A549 (cell line): ENCODE measurements around the gene CEP83. TPM values are rescaled to one million over a fixed set of nuclear protein-coding genes. Genes with fewer than 3 reads are reported as not detected.

Experiments used
- ATAC-seq, 2 experiments: fragments of 200-7000 bp in 1 of 2; fragments of >200 bp in 1 of 2; cut with Nextera tagmentation in 1 of 2; cut with Tn5 transposase in 1 of 2; 3 replicates each; pipeline versions ENCODE4 v1.8.0 to v1.9.1; 2018 to 2020; ENCODE audit warnings: mild to moderate bottlenecking in 1 of 2, moderate library complexity in 1 of 2
- CTCF ChIA-PET: fragments of 300-600 bp; sonication (Branson Sonifier 250); formaldehyde crosslinking; extraction: SDS; loops from one replicate; lab custom pipeline; 2021; ENCODE audit warnings: antibody characterized with exemption, inconsistent platforms; lab: Yijun Ruan, JAX
- POLR2A ChIA-PET: fragments of 350-600 bp; formaldehyde crosslinking; extraction: SDS; loops from one replicate; lab custom pipeline; 2021; ENCODE audit warnings: antibody characterized with exemption, inconsistent platforms; lab: Yijun Ruan, JAX
- DNase-seq, 2 experiments: peaks; one replicate each; pipeline versions ENCODE4 v3.0.0 to v3.0.0-alpha.2; 2011 to 2016; ENCODE audit warnings: low read depth in 1 of 2, low spot score in 1 of 2
- FAIRE-seq: peaks from 2 replicates; lab custom pipeline; 2011; peaks lifted over from hg19 to GRCh38; lab: Jason Lieb, UNC
- H3K27ac ChIP-seq, 2 experiments: fragments of >200 bp; sonication (Bioruptor Twin); formaldehyde crosslinking; 3 replicates each; pipeline ENCODE4 v1.5.1; 2016 to 2017
- H3K4me1 ChIP-seq: fragments of >200 bp; sonication (Bioruptor Twin); formaldehyde crosslinking; 3 replicates; pipeline ENCODE4 v1.6.1; 2016
- H3K4me2 ChIP-seq: fragments of >200 bp; sonication (Bioruptor Twin); formaldehyde crosslinking; 3 replicates; pipeline ENCODE4 v1.6.1; 2016
- H3K4me3 ChIP-seq: fragments of >200 bp; sonication (Bioruptor Twin); formaldehyde crosslinking; 3 replicates; pipeline ENCODE4 v1.5.1; 2016
- H3K9me3 ChIP-seq: fragments of >200 bp; sonication (Bioruptor Twin); formaldehyde crosslinking; 3 replicates; pipeline ENCODE4 v1.6.1; 2016
- ATOH8 ChIP-seq: fragments of 250-450 bp; sonication (Bioruptor Pico); IDR thresholded peaks from 2 replicates; pipeline ENCODE4 v1.5.0; 2020; ENCODE audit warnings: low read depth, mild to moderate bottlenecking, moderate library complexity
- CBX2 ChIP-seq: fragments of 200-600 bp; sonication (generic); IDR thresholded peaks from 2 replicates; pipeline ENCODE4 v1.6.1; 2016; ENCODE audit warnings: low read depth, mild to moderate bottlenecking, borderline replicate concordance
- CEBPB ChIP-seq, 2 experiments: fragments of >200 bp in 1 of 2; sonication (Bioruptor Twin) in 1 of 2; formaldehyde crosslinking in 1 of 2; IDR thresholded peaks; 2 replicates each; pipeline ENCODE4 v1.6.1; 2012 to 2016
- E2F6 ChIP-seq: IDR thresholded peaks from 2 replicates; pipeline ENCODE4 v1.6.1; 2012; ENCODE audit warnings: low read depth, borderline replicate concordance
- ELK1 ChIP-seq: fragments of 150-350 bp; IDR thresholded peaks from 2 replicates; pipeline ENCODE4 v1.6.1; 2014; ENCODE audit warnings: low read depth, mild to moderate bottlenecking, low read length
- EP300 ChIP-seq, 2 experiments: fragments of >200 bp; sonication (Bioruptor Twin); formaldehyde crosslinking; IDR thresholded peaks; 2 replicates in 1 of 2; 3 replicates in 1 of 2; pipeline ENCODE4 v1.6.1; 2016 to 2017
- FOSB ChIP-seq: fragments of 250-450 bp; sonication (Bioruptor Pico); IDR thresholded peaks from 2 replicates; pipeline ENCODE4 v1.5.0; 2020; ENCODE audit warnings: mild to moderate bottlenecking, moderate library complexity
- HDAC2 ChIP-seq: fragments of 200-600 bp; sonication (generic); IDR thresholded peaks from 2 replicates; pipeline ENCODE4 v1.6.1; 2016
- HES2 ChIP-seq: fragments of >200 bp; sonication (Bioruptor Twin); formaldehyde crosslinking; IDR thresholded peaks from 2 replicates; pipeline ENCODE4 v1.6.1; 2016
- HOXB13 ChIP-seq: fragments of 250-450 bp; sonication (Bioruptor Pico); IDR thresholded peaks from 2 replicates; pipeline ENCODE4 v1.5.0; 2020; ENCODE audit warnings: low read depth, mild to moderate bottlenecking, moderate library complexity
- JUN ChIP-seq, 2 experiments: fragments of >200 bp; sonication (Bioruptor Twin); formaldehyde crosslinking; IDR thresholded peaks; 2 replicates in 1 of 2; 3 replicates in 1 of 2; pipeline ENCODE4 v1.6.1; 2016 to 2017
- KDM1A ChIP-seq: fragments of 200-600 bp; sonication (generic); IDR thresholded peaks from 2 replicates; pipeline ENCODE4 v1.6.1; 2016; ENCODE audit warnings: low read depth, mild to moderate bottlenecking
- KDM5A ChIP-seq: fragments of 200-600 bp; sonication (generic); IDR thresholded peaks from 2 replicates; pipeline ENCODE4 v1.6.1; 2016; ENCODE audit warnings: antibody characterized with exemption, mild to moderate bottlenecking
- MAFK ChIP-seq: fragments of 450-650 bp; IDR thresholded peaks from 2 replicates; pipeline ENCODE4 v1.6.1; 2014; ENCODE audit not compliant: partially characterized antibody
- MYC ChIP-seq: IDR thresholded peaks from 2 replicates; pipeline ENCODE4 v1.6.1; 2012; ENCODE audit warnings: mild to moderate bottlenecking, inconsistent platforms, low read length, improper control_type of control experiment, borderline replicate concordance
- NFE2L2 ChIP-seq: fragments of 150-350 bp; conservative IDR thresholded peaks from 2 replicates; pipeline ENCODE4 v1.6.1; 2014; ENCODE audit warnings: low read length
- NPAS2 ChIP-seq: fragments of 250-450 bp; sonication (Bioruptor Pico); IDR thresholded peaks from 2 replicates; pipeline ENCODE4 v1.8.0; 2022; ENCODE audit warnings: mild to moderate bottlenecking, moderate library complexity, borderline replicate concordance
- NR3C1 ChIP-seq: fragments of >200 bp; sonication (Bioruptor Twin); formaldehyde crosslinking; IDR thresholded peaks from 3 replicates; pipeline ENCODE4 v1.6.1; 2017
- PBX3 ChIP-seq: IDR thresholded peaks from 2 replicates; pipeline ENCODE4 v1.6.1; 2012
- PHF8 ChIP-seq: fragments of 200-600 bp; sonication (generic); IDR thresholded peaks from 2 replicates; pipeline ENCODE4 v1.6.1; 2016; ENCODE audit warnings: low read depth, mild to moderate bottlenecking, antibody characterized with exemption, moderate library complexity, borderline replicate concordance
- POLR2AphosphoS2 ChIP-seq: conservative IDR thresholded peaks from 2 replicates; pipeline ENCODE4 v1.6.1; 2012; ENCODE audit warnings: low read length, improper control_type of control experiment, inconsistent platforms
- RARB ChIP-seq: fragments of 250-450 bp; sonication (Bioruptor Pico); IDR thresholded peaks from 2 replicates; pipeline ENCODE4 v1.8.0; 2021; ENCODE audit warnings: mild to moderate bottlenecking, moderate library complexity
- RNF2 ChIP-seq: fragments of 200-600 bp; sonication (generic); IDR thresholded peaks from 2 replicates; pipeline ENCODE4 v1.6.1; 2016; ENCODE audit warnings: low read depth, mild to moderate bottlenecking, antibody characterized with exemption, moderate library complexity, borderline replicate concordance
- SREBF2 ChIP-seq: fragments of 450-650 bp; IDR thresholded peaks from 2 replicates; pipeline ENCODE4 v1.6.1; 2014; ENCODE audit warnings: mild to moderate bottlenecking, moderate library complexity
- USF2 ChIP-seq: fragments of 450-650 bp; IDR thresholded peaks from 2 replicates; pipeline ENCODE4 v1.6.1; 2014; ENCODE audit warnings: antibody characterized with exemption
- ZNF302 ChIP-seq: fragments of 250-450 bp; sonication (Bioruptor Pico); IDR thresholded peaks from 2 replicates; pipeline ENCODE4 v1.9.0; 2021; ENCODE audit warnings: inconsistent platforms, mild to moderate bottlenecking, moderate library complexity
- ZSCAN20 ChIP-seq: fragments of 250-450 bp; sonication (Bioruptor Pico); IDR thresholded peaks from 2 replicates; pipeline ENCODE4 v1.8.0; 2022; ENCODE audit warnings: mild to moderate bottlenecking, moderate library complexity
- WGBS: methylation state at CpG from one replicate; pipeline ENCODE4 v1.1.6; 2017; ENCODE audit errors: missing lambda C conversion rate; 5-methylcytosine and 5-hydroxymethylcytosine counted together
- polyA plus RNA-seq, 4 experiments: library from polyadenylated mRNA; depleted of rRNA in 3 of 4; stranded (reverse); fragments of >200 nt; fragmentation: RNase III in 1 of 4; extraction: RNeasy Plus Mini Kit Qiagen cat#74134 plus additional on column Dnase treatment in 1 of 4; gene quantifications; 2 replicates in 3 of 4; 3 replicates in 1 of 4; pipeline ENCODE4 v1.2.3, GENCODE V29; 2011 to 2017

The CEP83 gene
- polyA plus RNA-seq, 2 of the 4 experiments (the other 2 are of a cell fraction), result 8.5 to 21.4 TPM

GRCh38 chr12:94285943-94286582 is 173.6 kb downstream of the CEP83 start:
- Histone ChIP-seq H3K4me1 (no peaks in the 10 kb centered on the region), H3K4me2 (no peak overlapping the region), H3K9me3 (no peaks in the 10 kb centered on the region), H3K4me3 (no peak overlapping the region), H3K27ac (no peak overlapping the region)
- no peak for FAIRE-seq
- ChIA-PET CTCF (no interaction called here), POLR2A (no interaction called here)
- TF ChIP-seq KDM1A (no peak), JUN (IDR thresholded peaks at IDR 0.05) (no peak), KDM5A (no peak), MAFK (no peak)
- WGBS, result 91% methylated on average over 8 of the region's 8 CpGs
- no peak for DNase-seq
- no peak for ATAC-seq

GRCh38 chr12:94284859-94285258 is 174.8 kb downstream of the CEP83 start:
- Histone ChIP-seq H3K9me3 (no peaks in the 10 kb centered on the region), H3K4me2 (no peak overlapping the region), H3K4me1 (no peaks in the 10 kb centered on the region), H3K4me3 (no peak overlapping the region), H3K27ac (no peak overlapping the region)
- FAIRE-seq (no peak), ATAC-seq (peak; percentile 12 to 25; a peak in 1 of 6 replicates), DNase-seq (no peak)
- TF ChIP-seq EP300 (IDR thresholded peaks at IDR 0.05), result no peak
- TF ChIP-seq FOSB (CRISPR knock-in tag), result no peak
- TF ChIP-seq NR3C1, result no peak
- no peak for TF ChIP-seq ZSCAN20 (CRISPR knock-in tag)
- no peak for TF ChIP-seq HDAC2
- no peak for TF ChIP-seq HOXB13
- TF ChIP-seq RNF2, result no peak
- no peak for TF ChIP-seq CEBPB (IDR thresholded peaks at IDR 0.05)
- ChIA-PET CTCF (interaction anchor here (1.0 kb wide), 1 partner anchor 19 kb away, joined by 3 read pairs; no protein-coding TSS in a partner anchor), POLR2A (no interaction called here)
- WGBS, result 51% methylated on average over 2 of the region's 2 CpGs

- 100% methylated on average over 1 of the region's 1 CpG for WGBS
- TF ChIP-seq USF2, result no peak
- TF ChIP-seq ELK1, result no peak
- no peak for TF ChIP-seq CBX2
- TF ChIP-seq HES2, result no peak
- no peak for TF ChIP-seq KDM1A
- TF ChIP-seq KDM5A, result no peak
- TF ChIP-seq HDAC2, result no peak
- no peak for TF ChIP-seq PBX3
- no peak for TF ChIP-seq NFE2L2
- TF ChIP-seq ZNF302 (CRISPR knock-in tag), result no peak
- TF ChIP-seq NPAS2 (CRISPR knock-in tag), result no peak
- TF ChIP-seq PHF8, result no peak
- TF ChIP-seq RARB (CRISPR knock-in tag), result no peak
- TF ChIP-seq E2F6, result no peak
- TF ChIP-seq POLR2AphosphoS2, result no peak
- TF ChIP-seq ATOH8 (CRISPR knock-in tag), result no peak
- no peak for TF ChIP-seq SREBF2
- TF ChIP-seq MYC, result no peak
- TF ChIP-seq, all 56 proteins: peak for 0
- FAIRE-seq, result no peak
- no peaks in the 10 kb centered on the region for H3K9me3 ChIP-seq
- no peak overlapping the region for H3K4me2 ChIP-seq
- no peak for ATAC-seq
- H3K4me3 ChIP-seq, result no peak overlapping the region
- H3K27ac ChIP-seq, result no peak overlapping the region
- POLR2A ChIA-PET, result no interaction called here
- CTCF ChIA-PET, result interaction anchor here (0.6 kb wide), 1 partner anchor 388 kb away, joined by 3 read pairs; no protein-coding TSS in a partner anchor
- H3K4me1 ChIP-seq, result no peaks in the 10 kb centered on the region
- DNase-seq, result no peak
These were observed 175.6 kb downstream of the CEP83 start for GRCh38 chr12:94284046-94284445.
